ENCODE data around the gene FAXC.
"Not testable (repeated sequence)": the region's sequence is repeated elsewhere in the genome, so short reads cannot be mapped to it uniquely, and the experiment has no call there.

The FAXC gene

GRCh38 chr6:99338188-99338587, 11.3 kb downstream of the FAXC start:
- DNase-seq: no peak

GRCh38 chr6:99335298-99335697, 14.2 kb downstream of the FAXC start:
- DNase-seq: not testable (repeated sequence)

GRCh38 chr6:99334526-99335127, 14.8 kb downstream of the FAXC start:
- DNase-seq: no peak

GRCh38 chr6:99333068-99333467, 16.4 kb downstream of the FAXC start:
- DNase-seq: no peak

- no peak for DNase-seq
These were observed 17.9 kb downstream of the FAXC start for GRCh38 chr6:99331531-99331930.

- peak; percentile 38 for DNase-seq
These were observed 19.3 kb downstream of the FAXC start for GRCh38 chr6:99330159-99330558.

- DNase-seq: no peak
These were observed 24.5 kb downstream of the FAXC start for GRCh38 chr6:99324996-99325395.

GRCh38 chr6:99318566-99318965, 30.9 kb downstream of the FAXC start:
- no peak for DNase-seq

- no peak for DNase-seq
These were observed 37.1 kb downstream of the FAXC start for GRCh38 chr6:99312354-99312753.

- DNase-seq: no peak
These were observed 38.9 kb downstream of the FAXC start for GRCh38 chr6:99310553-99310952.

- DNase-seq: no peak
These were observed 39.9 kb downstream of the FAXC start for GRCh38 chr6:99309557-99309956.

- DNase-seq: no peak
These were observed 40.7 kb downstream of the FAXC start for GRCh38 chr6:99308788-99309187.

GRCh38 chr6:99307295-99307907, 42.1 kb downstream of the FAXC start:
- DNase-seq: no peak

GRCh38 chr6:99306341-99306740, 43.1 kb downstream of the FAXC start:
- no peak for DNase-seq

GRCh38 chr6:99305021-99305554, 44.4 kb downstream of the FAXC start:
- no peak for DNase-seq

GRCh38 chr6:99297415-99297814, 52.1 kb downstream of the FAXC start:
- no peak for DNase-seq

- DNase-seq: no peak
These were observed 52.5 kb downstream of the FAXC start for GRCh38 chr6:99297006-99297405.

- no peak for DNase-seq
These were observed 53.2 kb downstream of the FAXC start for GRCh38 chr6:99296261-99296660.

- DNase-seq: no peak
These were observed 54.2 kb downstream of the FAXC start for GRCh38 chr6:99295276-99295675.

GRCh38 chr6:99294786-99295185, 54.7 kb downstream of the FAXC start:
- no peak for DNase-seq

- no peak for DNase-seq
These were observed 59.8 kb downstream of the FAXC start for GRCh38 chr6:99289701-99290100.

GRCh38 chr6:99288668-99289067, 60.8 kb downstream of the FAXC start:
- DNase-seq: no peak

- no peak for DNase-seq
These were observed 62.0 kb downstream of the FAXC start for GRCh38 chr6:99287523-99287922.

GRCh38 chr6:99285881-99286280, 63.6 kb downstream of the FAXC start:
- no peak for DNase-seq

Measured in activated CD4-positive, CD25-positive, alpha-beta regulatory T cell treated with anti-CD3 and anti-CD28 coated beads, Interleukin-2, amount 50 U/mL, for 72 hours (primary cell).